ELR (cell line): ENCODE measurements around the gene XKR3.
A peak's percentile ranks its signal among the peaks of the same experiment; 100 is the strongest.
"Not testable (repeated sequence)": the region's sequence is repeated elsewhere in the genome, so short reads cannot be mapped to it uniquely, and the experiment has no call there.

Experiments
- DNase-seq: peaks from one replicate; pipeline ENCODE4 v3.0.0-alpha.2; 2015; ENCODE audit warnings: low read depth

XKR3 gene

GRCh38 chr22:16804882-16805281 is 20.3 kb downstream of the XKR3 start:
- no peak for DNase-seq

GRCh38 chr22:16803255-16803917 is 21.8 kb downstream of the XKR3 start:
- DNase-seq: no peak

- DNase-seq: no peak
These were observed 23.6 kb downstream of the XKR3 start for GRCh38 chr22:16801571-16801970.

GRCh38 chr22:16801088-16801487 is 24.1 kb downstream of the XKR3 start:
- no peak for DNase-seq

- DNase-seq: no peak
These were observed 24.9 kb downstream of the XKR3 start for GRCh38 chr22:16800358-16800757.

GRCh38 chr22:16795504-16795903 is 29.7 kb downstream of the XKR3 start:
- DNase-seq: not testable (repeated sequence)

GRCh38 chr22:16793831-16794230 is 31.4 kb downstream of the XKR3 start:
- DNase-seq: no peak

- no peak for DNase-seq
These were observed 35.2 kb downstream of the XKR3 start for GRCh38 chr22:16789860-16790493.

- DNase-seq: peak; percentile 3
These were observed 41.3 kb downstream of the XKR3 start for GRCh38 chr22:16783930-16784354.

GRCh38 chr22:16783453-16783852 is 41.8 kb downstream of the XKR3 start:
- DNase-seq: no peak

GRCh38 chr22:16781764-16782329 is 43.4 kb downstream of the XKR3 start:
- DNase-seq: no peak

GRCh38 chr22:16781074-16781763 is 44.0 kb downstream of the XKR3 start:
- DNase-seq: no peak

GRCh38 chr22:16777284-16777924 is 47.8 kb downstream of the XKR3 start:
- DNase-seq: no peak

- no peak for DNase-seq
These were observed 49.1 kb downstream of the XKR3 start for GRCh38 chr22:16776080-16776479.

- DNase-seq: no peak
These were observed 50.2 kb downstream of the XKR3 start for GRCh38 chr22:16774911-16775500.

- not testable (repeated sequence) for DNase-seq
These were observed 53.6 kb downstream of the XKR3 start for GRCh38 chr22:16771569-16771968.

- not testable (repeated sequence) for DNase-seq
These were observed 57.3 kb downstream of the XKR3 start for GRCh38 chr22:16767927-16768326.

- DNase-seq: not testable (repeated sequence)
These were observed 63.0 kb downstream of the XKR3 start for GRCh38 chr22:16762224-16762623.

GRCh38 chr22:16760416-16760815 is 64.8 kb downstream of the XKR3 start:
- not testable (repeated sequence) for DNase-seq

GRCh38 chr22:16749282-16749681 is 75.9 kb downstream of the XKR3 start:
- DNase-seq: not testable (repeated sequence)

GRCh38 chr22:16748160-16748929 is 76.9 kb downstream of the XKR3 start:
- DNase-seq: not testable (repeated sequence)
